ENCODE results near the gene RUNX1. TPM values are rescaled to one million over a fixed set of nuclear protein-coding genes. Genes with fewer than 3 reads are reported as not detected.
A peak's percentile ranks its signal among the peaks of the same experiment; 100 is the strongest.

Gene RUNX1
- total and polyA plus RNA-seq, 7 donors = 8.7 to 230 (median 30.1) TPM

GRCh38 chr21:35046263-35046624 is 2.9 kb downstream of the RUNX1 start:
- Histone ChIP-seq H3K27me3 (ENCODE audit: insufficient read depth in 3 of 3, low read length in 2 of 3) (no peaks in the 10 kb centered on the region), H3K4me3 (peak overlapping the region; percentile 80), H3K4me1 (peaks cover 30% of the 10 kb centered on the region), H3K36me3 (ENCODE audit: insufficient read depth in 1 of 2, low read depth in 1 of 2) (peaks cover 0 to 58% of the 10 kb centered on the region in 2 donors), H3K27ac (no peak overlapping the region), H3K9me3 (no peaks in the 10 kb centered on the region)
- TF ChIP-seq CTCF (IDR thresholded peaks at IDR 0.05) = no peak
- intact Hi-C loops (cut with DNase I) = loop anchor here (5.0 to 10.0 kb wide), 4 partner anchors 154 to 981 kb away; no protein-coding TSS in a partner anchor
- DNase-seq = no peak
- ATAC-seq = no peak
- 87 to 92% (median 91%) methylated on average over 6 of the region's 6 CpGs for WGBS, 3 donors

- DNase-seq (no peak), ATAC-seq (no peak)
- peak overlapping the region; percentile 80 for H3K4me3 ChIP-seq
- no peaks in the 10 kb centered on the region for H3K9me3 ChIP-seq
- TF ChIP-seq CTCF (IDR thresholded peaks at IDR 0.05) = no peak
- intact Hi-C loops (cut with DNase I) = loop anchor here (5.0 to 10.0 kb wide), 4 partner anchors 153 to 982 kb away; no protein-coding TSS in a partner anchor
- WGBS, 3 donors = 93 to 95% (median 93%) methylated on average over 17 of the region's 17 CpGs
- no peak overlapping the region for H3K27ac ChIP-seq
- H3K27me3 ChIP-seq (ENCODE audit: insufficient read depth in 3 of 3, low read length in 2 of 3) = no peaks in the 10 kb centered on the region
- H3K36me3 ChIP-seq (ENCODE audit: insufficient read depth in 1 of 2, low read depth in 1 of 2) = peaks cover 0 to 64% of the 10 kb centered on the region in 2 donors
- H3K4me1 ChIP-seq = peaks cover 25% of the 10 kb centered on the region
Observed at GRCh38 chr21:35045542-35046262, 3.4 kb downstream of the RUNX1 start.

- ATAC-seq = no peak
- H3K27ac ChIP-seq = no peak overlapping the region
Observed at GRCh38 chr21:35044770-35045541, 4.1 kb downstream of the RUNX1 start.

GRCh38 chr21:35044128-35044527 is 5.0 kb downstream of the RUNX1 start:
- WGBS, 3 donors = 83 to 94% (median 94%) methylated on average over 3 of the region's 3 CpGs
- Histone ChIP-seq H3K27me3 (ENCODE audit: insufficient read depth in 3 of 3, low read length in 2 of 3) (no peaks in the 10 kb centered on the region), H3K4me3 (peak overlapping the region; percentile 80), H3K36me3 (ENCODE audit: insufficient read depth in 1 of 2, low read depth in 1 of 2) (peaks cover 0 to 80% of the 10 kb centered on the region in 2 donors), H3K4me1 (peaks cover 17% of the 10 kb centered on the region), H3K9me3 (no peaks in the 10 kb centered on the region), H3K27ac (no peak overlapping the region)
- TF ChIP-seq CTCF (IDR thresholded peaks at IDR 0.05) = no peak
- ATAC-seq (no peak), DNase-seq (no peak)
- intact Hi-C loops (cut with DNase I) = loop anchor here in 1 of 2 donors (10.0 kb wide), 2 partner anchors 299 to 321 kb away; no protein-coding TSS in a partner anchor

More at GRCh38 chr21:35044770-35045541, 4.1 kb downstream of the RUNX1 start:
- H3K36me3 ChIP-seq (ENCODE audit: insufficient read depth in 1 of 2, low read depth in 1 of 2) = peaks cover 0 to 71% of the 10 kb centered on the region in 2 donors
- intact Hi-C loops (cut with DNase I) = loop anchor here (5.0 to 10.0 kb wide), 4 partner anchors 153 to 982 kb away; no protein-coding TSS in a partner anchor
- no peak for DNase-seq
- TF ChIP-seq CTCF (IDR thresholded peaks at IDR 0.05) = no peak
- H3K9me3 ChIP-seq = no peaks in the 10 kb centered on the region
- H3K27me3 ChIP-seq (ENCODE audit: insufficient read depth in 3 of 3, low read length in 2 of 3) = no peaks in the 10 kb centered on the region
- peak overlapping the region; percentile 80 for H3K4me3 ChIP-seq
- peaks cover 18% of the 10 kb centered on the region for H3K4me1 ChIP-seq
- WGBS, 3 donors = 84 to 94% (median 93%) methylated on average over 8 of the region's 8 CpGs

Measured in psoas muscle (tissue), 8 donors.